CD4-positive, alpha-beta T cell treated with Interferon alpha-2 for 1 hour (primary cell): ENCODE data around the gene DOCK3.
"Not testable (repeated sequence)": the region's sequence is repeated elsewhere in the genome, so short reads cannot be mapped to it uniquely, and the experiment has no call there.

Source experiments
- DNase-seq, 2 donors: peaks; one replicate each; pipeline ENCODE4 v3.0.0-alpha.2; 2020 to 2022

The DOCK3 gene

GRCh38 chr3:51270559-51270958, 595.8 kb downstream of the DOCK3 start:
- DNase-seq: no peak

GRCh38 chr3:51271172-51271571, 596.4 kb downstream of the DOCK3 start:
- peak in 1 of 2 donors; percentile 4 for DNase-seq

GRCh38 chr3:51274052-51274451, 599.3 kb downstream of the DOCK3 start:
- no peak for DNase-seq

DNA sequence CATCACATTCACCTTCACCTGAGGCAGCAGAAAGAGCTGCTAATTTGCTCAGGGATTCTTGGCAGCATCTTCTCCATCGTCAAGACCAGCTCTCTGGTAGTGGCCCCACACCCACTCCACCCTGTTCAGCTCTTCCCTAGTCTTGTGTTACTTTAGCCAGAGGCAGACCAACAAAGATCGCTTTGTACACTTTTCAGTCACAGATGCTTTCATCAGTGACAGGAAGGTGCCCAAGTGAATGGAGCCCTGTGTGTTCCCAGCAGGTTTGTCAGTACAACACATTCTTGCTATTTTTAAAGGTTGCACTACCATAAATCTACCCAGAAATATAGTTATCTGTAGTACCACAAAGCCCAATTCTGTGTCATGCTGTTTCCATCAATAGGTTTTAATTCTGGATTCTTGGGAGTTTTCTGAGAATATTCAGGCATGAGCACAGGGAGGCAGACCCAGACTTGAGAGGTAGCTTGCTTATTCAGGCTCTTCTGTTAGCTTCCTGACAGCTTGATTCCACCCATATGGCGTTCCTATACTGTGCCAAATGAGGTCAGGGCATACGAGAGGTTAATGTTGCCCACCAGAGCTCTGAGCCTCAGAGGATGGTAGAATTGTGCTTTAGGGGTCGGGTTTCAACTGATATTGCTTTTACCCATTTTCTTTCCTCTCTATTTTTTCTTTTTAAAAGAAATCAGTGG, 600.5 kb downstream of the DOCK3 start:
- DNase-seq: no peak

DNA sequence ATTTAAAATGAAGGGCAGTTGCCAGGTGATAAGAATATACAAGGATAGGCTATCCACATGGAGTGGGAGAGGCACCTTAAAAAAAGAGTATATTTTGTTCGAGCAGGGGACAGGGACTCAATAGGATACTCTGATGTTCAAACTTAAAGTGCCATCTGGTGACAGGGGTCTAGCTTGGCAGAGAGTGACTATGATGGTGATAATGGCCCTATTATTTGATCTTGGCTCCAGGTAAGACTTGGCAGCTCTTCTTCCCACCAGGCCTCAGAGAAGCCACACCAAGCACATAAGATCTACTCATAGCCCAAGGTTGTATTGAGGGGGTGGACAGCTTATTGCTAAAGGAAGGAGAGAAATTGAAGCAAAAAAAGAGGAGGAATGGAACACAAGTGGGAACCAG, 601.3 kb downstream of the DOCK3 start:
- peak in 1 of 2 donors; percentile 25 for DNase-seq

DNA sequence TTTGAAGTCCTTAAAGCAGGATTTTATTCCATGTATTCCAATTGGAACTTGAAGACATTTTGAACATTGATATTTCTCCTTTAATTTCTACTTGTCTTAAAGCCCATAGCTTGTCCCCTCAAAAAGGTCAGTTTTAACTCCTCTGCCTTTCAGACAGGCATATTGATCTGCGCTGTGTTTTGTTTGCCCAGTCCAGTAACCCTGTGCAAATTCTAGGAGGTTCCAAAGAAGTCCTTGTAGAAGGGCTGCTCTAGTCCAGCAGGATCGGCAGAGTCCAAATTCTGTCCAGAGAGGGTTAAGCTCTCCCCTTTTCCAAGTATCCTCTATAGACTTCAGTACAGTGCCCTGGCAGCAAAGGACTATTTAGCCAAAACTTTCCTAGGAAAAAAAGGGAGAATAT, 604.7 kb downstream of the DOCK3 start:
- DNase-seq: no peak

- no peak for DNase-seq
Measured at GRCh38 chr3:51280176-51280575, 605.4 kb downstream of the DOCK3 start.

DNA sequence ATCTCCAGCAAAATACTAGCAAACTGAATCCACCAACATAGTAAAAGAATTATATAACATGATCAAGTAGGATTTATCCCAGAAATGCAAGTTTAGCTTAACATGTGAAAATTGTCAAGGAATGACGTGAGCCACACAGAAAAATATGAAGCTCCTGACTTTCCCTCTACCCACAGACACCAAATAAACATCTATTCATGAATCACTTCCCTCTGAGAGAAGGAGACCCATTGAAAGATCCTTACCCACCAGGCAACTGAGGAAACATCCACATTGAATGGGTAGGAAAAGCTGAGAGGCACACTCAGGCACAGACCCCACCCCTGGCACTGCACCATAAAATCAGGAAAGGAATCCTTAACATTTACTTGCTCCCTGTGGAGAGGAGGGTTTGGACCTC, 608.2 kb downstream of the DOCK3 start:
- DNase-seq: no peak

- DNase-seq: no peak
Measured at GRCh38 chr3:51283421-51283820, 608.7 kb downstream of the DOCK3 start.

GRCh38 chr3:51295625-51296024, 620.9 kb downstream of the DOCK3 start:
- DNase-seq: no peak

GRCh38 chr3:51297333-51297732, 622.6 kb downstream of the DOCK3 start:
- no peak for DNase-seq

DNA sequence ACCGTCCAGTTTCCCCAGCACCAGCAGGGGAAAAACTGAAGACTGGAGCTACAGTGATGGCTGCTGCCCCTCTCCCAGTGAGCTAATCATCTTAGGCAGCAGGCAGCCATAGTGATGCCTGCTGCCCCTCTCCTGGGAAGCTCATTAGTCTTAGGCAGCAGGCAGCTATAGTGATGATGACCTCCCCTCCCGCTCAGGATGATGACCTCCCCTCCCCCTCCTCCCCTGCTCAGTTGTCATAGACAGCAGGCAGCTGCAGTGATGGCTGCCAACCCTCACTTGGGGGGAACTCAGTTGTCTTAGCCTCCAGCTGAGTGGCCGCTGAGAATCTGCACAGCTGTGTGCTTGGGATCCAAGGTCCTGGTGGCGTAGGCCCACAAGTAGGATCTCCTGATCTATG, 629.5 kb downstream of the DOCK3 start:
- no peak for DNase-seq

GRCh38 chr3:51306093-51306492, 631.4 kb downstream of the DOCK3 start:
- no peak for DNase-seq

DNA sequence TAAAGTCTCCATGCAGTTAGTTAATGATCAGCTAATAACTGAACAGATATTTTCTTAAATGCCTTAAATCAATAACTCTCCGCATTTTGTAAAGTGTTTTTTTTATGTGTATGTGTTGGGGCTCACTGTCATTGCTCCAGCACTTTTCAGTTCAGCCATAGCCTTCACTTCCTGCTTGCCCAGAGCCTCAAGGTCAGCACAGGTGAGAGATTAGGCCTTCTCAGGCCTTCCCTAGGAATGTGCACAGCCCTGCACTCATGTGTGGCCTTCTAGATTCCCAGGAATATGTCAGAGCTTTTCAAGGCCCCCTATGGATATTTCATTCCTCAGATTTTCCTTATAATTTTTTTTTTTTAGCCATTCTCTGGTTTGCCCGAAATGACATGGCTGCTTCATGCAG, 632.7 kb downstream of the DOCK3 start:
- DNase-seq: no peak

- DNase-seq: not testable (repeated sequence)
Measured at GRCh38 chr3:51307945-51308607, 633.3 kb downstream of the DOCK3 start.

GRCh38 chr3:51311055-51311454, 636.3 kb downstream of the DOCK3 start:
- DNase-seq: peak in 1 of 2 donors; percentile 46

DNA sequence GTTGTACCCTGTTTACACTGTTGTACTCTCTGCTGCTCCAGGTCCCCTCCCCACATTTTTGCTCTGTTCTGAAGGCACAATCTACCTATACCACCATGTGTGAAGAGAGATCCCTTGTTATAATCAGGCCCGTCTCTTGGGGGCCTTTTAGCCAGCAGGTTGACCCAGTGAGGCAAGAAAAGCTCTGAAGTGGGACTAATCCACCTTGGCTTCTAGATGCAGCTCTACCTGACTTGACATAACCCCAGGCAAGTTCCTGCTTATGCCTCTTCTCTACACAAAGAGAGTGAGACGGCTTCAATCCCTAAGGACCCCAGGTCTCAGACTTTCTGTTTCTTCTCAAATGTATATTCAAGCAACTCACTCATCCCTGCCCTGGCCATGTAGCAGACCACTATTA, 653.5 kb downstream of the DOCK3 start:
- DNase-seq: no peak

DNA sequence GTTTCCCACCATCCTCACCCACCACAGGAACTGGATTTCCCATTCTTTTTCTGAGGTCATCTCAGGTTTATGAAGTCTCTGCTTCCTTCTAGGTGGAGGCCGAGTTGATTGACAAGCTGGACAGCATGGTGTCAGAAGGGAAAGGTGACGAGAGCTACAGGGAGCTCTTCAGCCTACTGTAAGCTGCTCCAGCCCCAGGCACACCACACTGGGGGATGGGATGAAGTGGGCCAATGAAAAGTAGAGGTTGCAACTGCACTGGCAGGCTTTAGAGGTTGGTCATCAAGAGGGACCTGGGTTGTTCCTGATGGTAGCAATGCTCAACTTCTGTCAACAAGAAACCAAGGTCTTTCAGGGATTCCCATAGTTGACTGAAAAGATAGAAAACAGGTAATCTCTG, 655.3 kb downstream of the DOCK3 start:
- DNase-seq: no peak

- no peak for DNase-seq
Measured at GRCh38 chr3:51332156-51332555, 657.4 kb downstream of the DOCK3 start.

DNA sequence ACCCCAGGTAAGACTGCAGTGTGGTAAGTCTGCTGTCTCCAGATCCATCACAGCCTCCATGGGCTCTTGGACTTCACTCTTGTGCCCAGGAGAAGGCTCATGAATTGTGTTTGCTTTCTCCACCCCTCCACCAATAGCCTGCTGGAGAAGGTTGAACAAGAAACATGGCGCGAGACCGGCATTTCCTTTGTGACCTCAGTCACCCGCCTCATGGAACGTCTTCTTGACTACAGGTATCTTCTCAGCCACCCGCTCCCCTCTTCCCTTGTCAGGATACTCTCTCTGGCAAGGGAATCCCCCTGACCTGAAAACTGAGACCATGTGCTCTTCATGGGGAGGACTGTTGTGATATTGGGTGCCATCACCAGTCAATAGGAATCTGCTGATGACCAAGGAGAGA, 658.3 kb downstream of the DOCK3 start:
- no peak for DNase-seq

DNA sequence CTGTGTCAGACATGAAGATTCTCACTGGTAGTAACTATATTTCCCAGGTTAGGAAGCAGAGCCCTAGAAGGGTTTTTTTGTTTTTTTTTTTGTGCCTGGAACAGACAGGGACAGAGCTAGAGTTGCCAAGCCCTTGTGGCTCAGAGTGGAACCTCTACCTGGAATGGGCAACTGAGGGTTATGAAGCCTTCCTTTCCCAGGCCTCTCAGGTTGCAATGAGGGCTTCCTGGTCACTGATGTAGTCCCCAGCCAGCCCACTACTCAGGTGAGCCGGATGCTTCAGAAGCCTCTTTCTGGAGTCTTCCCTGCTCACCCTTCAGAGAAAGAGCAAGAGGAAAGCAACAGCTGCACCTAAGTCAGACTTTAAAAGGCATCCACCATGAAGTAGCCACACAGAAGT, 661.5 kb downstream of the DOCK3 start:
- DNase-seq: no peak

DNA sequence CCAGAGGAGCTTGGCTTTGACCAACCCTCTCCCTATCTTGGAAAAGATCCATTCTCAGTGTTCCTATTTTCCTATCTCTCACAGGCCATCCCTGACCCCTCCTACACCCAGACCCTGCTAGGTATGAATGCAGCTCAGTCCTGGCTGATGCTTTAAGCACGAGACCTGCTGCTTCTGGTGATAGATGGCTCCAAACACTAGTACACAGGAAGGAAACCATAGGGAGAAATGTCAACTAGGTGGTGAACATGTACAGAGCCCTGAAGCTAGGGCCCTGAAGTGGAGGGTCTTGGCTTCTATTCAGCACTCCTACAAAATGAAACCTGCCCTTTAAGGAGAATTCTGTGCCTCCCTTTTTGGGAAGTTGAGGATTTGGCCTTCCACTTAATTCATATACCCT, 662.9 kb downstream of the DOCK3 start:
- no peak for DNase-seq

GRCh38 chr3:51338632-51339031, 663.9 kb downstream of the DOCK3 start:
- DNase-seq: no peak

GRCh38 chr3:51340013-51340829, 665.5 kb downstream of the DOCK3 start:
- DNase-seq: no peak
